HCT116 (cell line): ENCODE data around the gene PPP1R12B. TPM values are rescaled to one million over a fixed set of nuclear protein-coding genes. Genes with fewer than 3 reads are reported as not detected.
"Not testable (repeated sequence)": the region's sequence is repeated elsewhere in the genome, so short reads cannot be mapped to it uniquely, and the experiment has no call there.

Experiments
- ATAC-seq: fragments of 200-7000 bp; cut with Tn5 transposase; 2 replicates; pipeline ENCODE4 v1.9.1; 2020; ENCODE audit warnings: mild to moderate bottlenecking, moderate library complexity
- BruUV-seq: library from RNA; stranded (reverse); fragments of 400-500 nt; replicated peaks from 2 replicates; lab custom pipeline; 2021; lab: Mats Ljungman, UMichigan
- CTCF ChIA-PET: fragments of 300-600 bp; sonication (Branson Sonifier 250); formaldehyde crosslinking; loops from one replicate; lab custom pipeline; 2021; ENCODE audit warnings: antibody characterized with exemption; lab: Charles Lee
- POLR2A ChIA-PET: fragments of 300-600, 350-600 bp; sonication (Branson Sonifier 250); formaldehyde crosslinking; loops from one replicate; lab custom pipeline; 2021; ENCODE audit warnings: antibody characterized with exemption; lab: Charles Lee
- RAD21 ChIA-PET, 2 experiments: fragments of 300-600 bp; sonication (Branson Sonifier 250); formaldehyde crosslinking; loops; one replicate each; lab custom pipeline; 2023; ENCODE audit warnings: low total read pairs in 2 of 2; ENCODE audit not compliant: uncharacterized antibody in 2 of 2, unreplicated experiment in 2 of 2, low non-redundant PET in 1 of 2; lab: Charles Lee
- DNase-seq: peaks from one replicate; pipeline ENCODE4 v3.0.0-alpha.2; 2010; ENCODE audit warnings: low read depth, low spot score
- H2AFZ ChIP-seq: fragments of 200-600 bp; shearing (Covaris generic), sonication (generic); 2 replicates; pipeline ENCODE4 v1.6.1; 2017; ENCODE audit warnings: low read depth, mixed run types, mixed read lengths, antibody characterized with exemption, low read length; ENCODE audit not compliant: poor library complexity, severe bottlenecking
- H3K27ac ChIP-seq: 2 replicates; pipeline ENCODE4 v1.5.1; 2012; ENCODE audit warnings: low read depth, low read length
- H3K27me3 ChIP-seq: fragments of 200-600 bp; sonication (generic); 2 replicates; pipeline ENCODE4 v1.6.1; 2016; ENCODE audit warnings: mixed run types, low read length, mixed read lengths; ENCODE audit not compliant: insufficient read depth
- H3K36me3 ChIP-seq, 2 experiments: fragments of 200-500 bp in 1 of 2; fragments of 200-600 bp in 1 of 2; sonication (Bioruptor generic) in 1 of 2; sonication (generic) in 1 of 2; 2 replicates each; pipeline versions ENCODE4 v1.5.1 to v1.6.1; 2014 to 2016; ENCODE audit warnings: low read length in 2 of 2, inconsistent platforms in 1 of 2, mixed read lengths in 1 of 2, mixed run types in 1 of 2; ENCODE audit not compliant: insufficient read depth in 2 of 2, control insufficient read depth in 1 of 2
- H3K4me1 ChIP-seq, 2 experiments: fragments of 200-600 bp in 1 of 2; sonication (generic) in 1 of 2; 2 replicates each; pipeline versions ENCODE4 v1.5.1 to v1.6.1; 2012 to 2017; ENCODE audit warnings: low read length in 2 of 2, inconsistent platforms in 1 of 2, mild to moderate bottlenecking in 1 of 2, mixed read lengths in 1 of 2, mixed run types in 1 of 2, moderate library complexity in 1 of 2; ENCODE audit not compliant: insufficient read depth in 2 of 2, control insufficient read depth in 1 of 2
- H3K4me2 ChIP-seq: fragments of 200-600 bp; sonication (generic); 2 replicates; pipeline ENCODE4 v1.6.1; 2017; ENCODE audit warnings: mixed run types, low read length, mixed read lengths
- H3K4me3 ChIP-seq, 2 experiments: fragments of 200-600 bp in 1 of 2; sonication (generic) in 1 of 2; replicated peaks in 1 of 2; 2 replicates each; pipeline ENCODE4 v1.5.1; 2011 to 2016; ENCODE audit warnings: low read length in 2 of 2, control low read depth in 1 of 2, low read depth in 1 of 2, mild to moderate bottlenecking in 1 of 2, mixed read lengths in 1 of 2, mixed run types in 1 of 2
- H3K79me2 ChIP-seq: fragments of 200-600 bp; sonication (generic); 2 replicates; pipeline ENCODE4 v1.6.1; 2017; ENCODE audit warnings: mild to moderate bottlenecking, mixed run types, low read length, moderate library complexity, mixed read lengths; ENCODE audit not compliant: insufficient read depth
- H3K9ac ChIP-seq: fragments of 200-600 bp; sonication (generic); 2 replicates; pipeline ENCODE4 v1.6.1; 2016; ENCODE audit warnings: low read length, mixed read lengths
- H3K9me2 ChIP-seq: fragments of 200-600 bp; sonication (generic), shearing (Covaris generic); 2 replicates; pipeline ENCODE4 v1.6.1; 2017; ENCODE audit warnings: mixed run types, mild to moderate bottlenecking, moderate library complexity; ENCODE audit not compliant: insufficient read depth
- H3K9me3 ChIP-seq, 2 experiments: fragments of 200-500 bp in 1 of 2; fragments of 200-600 bp in 1 of 2; sonication (Bioruptor generic) in 1 of 2; sonication (generic) in 1 of 2; 2 replicates each; pipeline ENCODE4 v1.6.1; 2014 to 2017; ENCODE audit warnings: low read length in 2 of 2, mixed read lengths in 2 of 2, inconsistent platforms in 1 of 2, low read depth in 1 of 2, mild to moderate bottlenecking in 1 of 2, mixed run types in 1 of 2, moderate library complexity in 1 of 2; ENCODE audit not compliant: control insufficient read depth in 1 of 2, insufficient read depth in 1 of 2
- H4K20me1 ChIP-seq: fragments of 200-600 bp; sonication (generic), shearing (Covaris generic); 2 replicates; pipeline ENCODE4 v1.6.1; 2017; ENCODE audit warnings: mixed run types, mild to moderate bottlenecking, moderate library complexity; ENCODE audit not compliant: insufficient read depth
- CTCF ChIP-seq, 3 experiments: fragments of 200-600 bp in 1 of 3; sonication (generic) in 1 of 3; IDR thresholded peaks in 2 of 3; conservative IDR thresholded peaks in 1 of 3; 2 replicates each; pipeline ENCODE4 v1.5.1; 2012 to 2017; ENCODE audit warnings: low read depth in 2 of 3, low read length in 2 of 3, antibody characterized with exemption in 1 of 3, borderline replicate concordance in 1 of 3, control low read depth in 1 of 3, mild to moderate bottlenecking in 1 of 3, mixed read lengths in 1 of 3, mixed run types in 1 of 3, moderate library complexity in 1 of 3; ENCODE audit not compliant: insufficient read depth in 1 of 3
- intact Hi-C: fragments of 100-400 bp; cut with micrococcal nuclease; formaldehyde crosslinking; loops from 2 replicates; pipeline ENCODE4 v1.10.0; 2022
- total RNA-seq: library from RNA; stranded (reverse); gene quantifications from one replicate; pipeline ENCODE4 v1.2.1, GENCODE V29; 2021; ENCODE audit not compliant: unreplicated experiment

The PPP1R12B gene
- total RNA-seq, 1 experiment from 2014 or later = 14.3 TPM

- H3K9me3 ChIP-seq, H4K20me1 ChIP-seq, POLR2A ChIA-PET, H3K4me3 ChIP-seq, H3K27me3 ChIP-seq, intact Hi-C loops, H3K36me3 ChIP-seq, H2AFZ ChIP-seq, CTCF ChIA-PET, H3K9ac ChIP-seq, RAD21 ChIA-PET, ATAC-seq, H3K4me2 ChIP-seq, H3K79me2 ChIP-seq, DNase-seq, H3K4me1 ChIP-seq, H3K9me2 ChIP-seq, H3K27ac ChIP-seq, BruUV-seq: not testable (repeated sequence)
Measured at GRCh38 chr1:202398439-202398838, 49.9 kb downstream of the PPP1R12B start.

- H3K4me2 ChIP-seq, H3K36me3 ChIP-seq, DNase-seq, POLR2A ChIA-PET, intact Hi-C loops, H3K4me3 ChIP-seq, H3K4me1 ChIP-seq, H3K9me2 ChIP-seq, H3K27me3 ChIP-seq, H3K27ac ChIP-seq, H4K20me1 ChIP-seq, BruUV-seq, CTCF ChIA-PET, H3K9me3 ChIP-seq, H2AFZ ChIP-seq, H3K79me2 ChIP-seq: not testable (repeated sequence)
- ATAC-seq = peak; percentile 63
- RAD21 ChIA-PET = interaction anchor here in 1 of 2 experiments (0.6 kb wide), 1 partner anchor 31 kb away, joined by 3 read pairs; no protein-coding TSS in a partner anchor
- 0 out of 6 replicates have a peak, but pooled peaks of 2 of the 3 experiments have one; percentile 4 to 8 for TF ChIP-seq CTCF (IDR thresholded peaks at IDR 0.05 in 2 of 3, conservative IDR thresholded peaks at IDR 0.05 in 1 of 3; ENCODE audit: borderline replicate concordance in 1 of 3, insufficient read depth in 1 of 3, low read depth in 2 of 3, low read length in 2 of 3)
- TF ChIP-seq, all 23 proteins: peak for 1; not testable (repeated sequence) for 22
- not testable (repeated sequence) for H3K9ac ChIP-seq
Measured at GRCh38 chr1:202401771-202402170, 53.3 kb downstream of the PPP1R12B start.

GRCh38 chr1:202403381-202403780, 54.9 kb downstream of the PPP1R12B start:
- RAD21 ChIA-PET, H3K9me3 ChIP-seq, H3K4me1 ChIP-seq, POLR2A ChIA-PET, H3K36me3 ChIP-seq, H3K4me2 ChIP-seq, H3K27ac ChIP-seq, H3K4me3 ChIP-seq, H3K27me3 ChIP-seq, DNase-seq, H4K20me1 ChIP-seq, H3K79me2 ChIP-seq, H2AFZ ChIP-seq, CTCF ChIA-PET, intact Hi-C loops, BruUV-seq, H3K9me2 ChIP-seq, H3K9ac ChIP-seq, ATAC-seq: not testable (repeated sequence)
